NAMALWA (cell line): ENCODE data around the gene SPI1.
A peak's percentile ranks its signal among the peaks of the same experiment; 100 is the strongest.
"Not testable (repeated sequence)": the region's sequence is repeated elsewhere in the genome, so short reads cannot be mapped to it uniquely, and the experiment has no call there.

Source experiments
- DNase-seq: peaks from one replicate; pipeline ENCODE4 v3.0.0-alpha.2; 2015; ENCODE audit warnings: low spot score

SPI1 gene

GRCh38 chr11:47324520-47324919 is 53.8 kb downstream of the SPI1 start:
- no peak for DNase-seq

- peak; percentile 44 for DNase-seq
Observed at GRCh38 chr11:47318166-47318565, 60.2 kb downstream of the SPI1 start.

GRCh38 chr11:47317064-47317828 is 61.1 kb downstream of the SPI1 start:
- no peak for DNase-seq

GRCh38 chr11:47316501-47316900 is 61.8 kb downstream of the SPI1 start:
- DNase-seq = not testable (repeated sequence)

- DNase-seq = no peak
Observed at GRCh38 chr11:47314992-47315391, 63.4 kb downstream of the SPI1 start.

GRCh38 chr11:47308050-47308823 is 70.1 kb downstream of the SPI1 start:
- DNase-seq = no peak

GRCh38 chr11:47306484-47306844 is 71.9 kb downstream of the SPI1 start:
- no peak for DNase-seq

GRCh38 chr11:47305734-47306483 is 72.4 kb downstream of the SPI1 start:
- DNase-seq = no peak
